AG04450 (cell line): ENCODE measurements around the gene CAMKMT. TPM values are rescaled to one million over a fixed set of nuclear protein-coding genes. Genes with fewer than 3 reads are reported as not detected.

Experiments
- CTCF ChIA-PET: fragments of 300-600, 350-600 bp; formaldehyde crosslinking; extraction: SDS; loops from one replicate; lab custom pipeline; 2022; ENCODE audit warnings: antibody characterized with exemption, inconsistent platforms; lab: Charles Lee
- POLR2A ChIA-PET: fragments of 350-600 bp; formaldehyde crosslinking; extraction: SDS; loops from one replicate; lab custom pipeline; 2021; ENCODE audit warnings: antibody characterized with exemption, inconsistent platforms; lab: Yijun Ruan, JAX
- DNase-seq: peaks from one replicate; pipeline ENCODE4 v3.0.0-alpha.2; 2011; ENCODE audit warnings: low read depth, low spot score
- H3K27ac ChIP-seq: one replicate; pipeline ENCODE4 v1.5.1; 2012; ENCODE audit warnings: low read depth, low read length, control low read depth
- H3K27me3 ChIP-seq: one replicate; pipeline ENCODE4 v1.6.0; 2012; ENCODE audit warnings: low read length; ENCODE audit not compliant: control insufficient read depth, insufficient read depth
- H3K4me3 ChIP-seq: 2 replicates; pipeline ENCODE4 v1.5.1; 2011; ENCODE audit warnings: mild to moderate bottlenecking, low read depth, low read length, control low read depth
- H3K9me3 ChIP-seq: 2 replicates; pipeline ENCODE4 v1.5.1; 2012; ENCODE audit warnings: low read length; ENCODE audit not compliant: control insufficient read depth, insufficient read depth
- polyA plus RNA-seq: library from polyadenylated mRNA; depleted of rRNA; stranded (reverse); fragments of >200 nt; gene quantifications from 2 replicates; pipeline ENCODE4 v1.2.3, GENCODE V29; 2011
- TF ChIP-seq, protein P1 (sequence below): IDR thresholded peaks from 2 replicates; pipeline ENCODE4 v1.5.1; 2011; ENCODE audit warnings: low read depth, low read length, control low read depth, inconsistent platforms

Gene CAMKMT
- polyA plus RNA-seq, 1 experiment: 10.2 TPM

DNA sequence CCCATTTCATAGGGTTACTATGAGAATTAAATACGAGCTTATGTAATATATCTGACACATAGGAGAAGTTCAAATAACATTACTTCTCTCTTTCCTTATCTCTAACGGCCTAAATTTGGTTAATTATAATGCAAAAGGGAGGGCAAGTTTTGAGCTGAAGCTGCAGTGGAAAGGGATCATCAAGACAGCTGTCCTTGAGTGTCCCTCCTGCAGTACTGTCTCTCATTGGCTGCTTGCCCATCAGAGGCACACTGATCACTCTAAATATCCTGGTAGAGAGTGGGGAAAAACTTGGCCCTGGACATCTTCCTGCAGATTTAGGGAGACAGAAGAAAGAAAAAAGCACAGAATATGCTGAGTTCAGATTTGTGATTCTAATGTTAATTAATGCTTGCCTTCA, 186.0 kb downstream of the CAMKMT start:
- H3K4me3 ChIP-seq: no peak overlapping the region
- ChIA-PET CTCF (interaction anchor here (1.1 to 2.7 kb wide), 2 partner anchors 68 to 155 kb away, joined by 3 to 9 read pairs; no protein-coding TSS in a partner anchor), POLR2A (no interaction called here)
- no peaks in the 10 kb centered on the region for H3K9me3 ChIP-seq
- H3K27me3 ChIP-seq: no peaks in the 10 kb centered on the region
- TF ChIP-seq, protein P1, sequence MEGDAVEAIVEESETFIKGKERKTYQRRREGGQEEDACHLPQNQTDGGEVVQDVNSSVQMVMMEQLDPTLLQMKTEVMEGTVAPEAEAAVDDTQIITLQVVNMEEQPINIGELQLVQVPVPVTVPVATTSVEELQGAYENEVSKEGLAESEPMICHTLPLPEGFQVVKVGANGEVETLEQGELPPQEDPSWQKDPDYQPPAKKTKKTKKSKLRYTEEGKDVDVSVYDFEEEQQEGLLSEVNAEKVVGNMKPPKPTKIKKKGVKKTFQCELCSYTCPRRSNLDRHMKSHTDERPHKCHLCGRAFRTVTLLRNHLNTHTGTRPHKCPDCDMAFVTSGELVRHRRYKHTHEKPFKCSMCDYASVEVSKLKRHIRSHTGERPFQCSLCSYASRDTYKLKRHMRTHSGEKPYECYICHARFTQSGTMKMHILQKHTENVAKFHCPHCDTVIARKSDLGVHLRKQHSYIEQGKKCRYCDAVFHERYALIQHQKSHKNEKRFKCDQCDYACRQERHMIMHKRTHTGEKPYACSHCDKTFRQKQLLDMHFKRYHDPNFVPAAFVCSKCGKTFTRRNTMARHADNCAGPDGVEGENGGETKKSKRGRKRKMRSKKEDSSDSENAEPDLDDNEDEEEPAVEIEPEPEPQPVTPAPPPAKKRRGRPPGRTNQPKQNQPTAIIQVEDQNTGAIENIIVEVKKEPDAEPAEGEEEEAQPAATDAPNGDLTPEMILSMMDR: no peak
- H3K27ac ChIP-seq: no peak overlapping the region
- DNase-seq: no peak

DNA sequence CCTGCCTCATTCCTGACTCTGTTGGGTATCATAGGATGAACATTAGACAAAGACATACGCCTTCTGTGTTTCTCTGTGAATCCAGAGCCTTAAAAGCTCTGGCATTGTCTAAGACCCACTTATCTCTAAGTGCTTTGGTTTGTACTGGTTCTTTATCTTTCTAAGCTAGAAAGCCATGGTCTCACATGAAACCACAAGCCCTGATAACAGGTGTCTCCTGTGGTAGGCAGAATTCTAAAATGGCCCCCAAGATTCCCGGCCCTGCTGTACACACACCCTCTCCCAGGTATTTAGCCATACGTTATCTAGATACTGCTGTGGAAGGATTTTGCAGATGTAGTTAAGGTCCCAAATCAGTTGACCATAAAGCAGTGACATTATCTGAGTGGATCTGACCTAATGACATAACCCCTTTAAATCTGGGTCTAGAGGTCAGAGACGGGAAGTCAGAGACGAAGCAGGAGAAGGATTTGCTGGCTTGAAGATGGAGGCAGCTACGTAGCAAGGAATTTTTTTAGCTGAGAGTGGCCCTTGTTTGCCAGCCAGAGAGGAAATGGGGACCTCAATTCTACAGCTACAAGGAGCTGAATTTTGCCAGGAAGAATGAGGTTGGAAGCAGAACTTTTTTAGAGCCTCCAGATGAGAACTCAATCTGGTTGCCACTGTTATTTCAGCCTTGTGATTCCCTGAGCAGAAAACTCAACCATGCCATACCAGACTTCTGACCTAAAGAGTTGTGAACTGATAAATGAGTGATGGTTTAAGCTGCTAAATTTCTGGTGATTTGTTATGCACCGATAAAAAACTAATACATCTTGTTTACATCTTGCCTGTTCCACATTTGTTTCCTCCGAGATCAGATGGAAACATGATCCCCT, 186.7 kb downstream of the CAMKMT start:
- Histone ChIP-seq H3K27me3 (no peaks in the 10 kb centered on the region), H3K4me3 (no peak overlapping the region), H3K27ac (no peak overlapping the region), H3K9me3 (no peaks in the 10 kb centered on the region)
- TF ChIP-seq, protein P1: no peak
- CTCF ChIA-PET: interaction anchor here (1.1 to 2.7 kb wide), 2 partner anchors 69 to 156 kb away, joined by 3 to 9 read pairs; no protein-coding TSS in a partner anchor
- POLR2A ChIA-PET: no interaction called here
- no peak for DNase-seq

DNA sequence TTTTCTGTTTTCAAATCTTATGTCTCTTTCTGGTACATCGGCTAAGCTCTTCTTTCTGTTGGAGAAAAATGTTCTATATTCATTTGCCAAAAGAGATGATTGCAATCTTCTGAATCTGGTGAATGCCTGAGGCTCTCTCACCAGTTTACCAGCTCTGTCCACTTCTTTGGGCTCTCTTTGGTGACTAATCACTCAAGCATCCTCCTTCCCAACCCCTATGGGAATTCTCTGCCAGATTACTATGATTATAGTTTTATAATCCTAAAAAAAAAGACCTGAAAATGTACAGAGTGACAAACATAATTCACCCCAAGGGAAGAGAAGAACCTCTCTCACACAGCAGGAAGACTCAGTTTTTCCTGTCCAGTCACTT, 187.3 kb downstream of the CAMKMT start:
- H3K9me3 ChIP-seq: no peaks in the 10 kb centered on the region
- peak; percentile 30 for DNase-seq
- POLR2A ChIA-PET: no interaction called here
- no peak overlapping the region for H3K4me3 ChIP-seq
- CTCF ChIA-PET: interaction anchor here (2.7 kb wide), 1 partner anchor 69 kb away, joined by 9 read pairs; no protein-coding TSS in a partner anchor
- no peak overlapping the region for H3K27ac ChIP-seq
- H3K27me3 ChIP-seq: no peaks in the 10 kb centered on the region
- TF ChIP-seq, protein P1: no peak

DNA sequence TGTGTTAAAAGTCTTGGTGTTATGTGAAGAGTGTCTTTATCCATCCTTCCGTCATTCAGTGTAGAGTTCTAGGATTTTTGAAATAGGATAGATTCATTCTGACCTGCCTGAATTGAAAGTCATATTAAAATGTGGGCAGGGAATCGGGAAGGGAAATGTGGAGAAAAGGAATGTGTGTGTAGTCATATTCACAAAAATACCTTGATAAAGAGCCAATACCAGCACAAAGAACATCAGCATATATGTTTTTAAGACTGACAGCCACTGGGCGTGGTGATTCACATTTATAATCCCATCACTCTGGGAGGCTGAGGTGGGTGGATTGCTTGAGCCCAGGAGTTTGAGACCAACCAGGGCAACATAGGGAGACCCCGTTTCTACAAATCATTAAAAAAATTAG, 188.1 kb downstream of the CAMKMT start:
- H3K9me3 ChIP-seq: no peaks in the 10 kb centered on the region
- TF ChIP-seq, protein P1: no peak
- no peak overlapping the region for H3K4me3 ChIP-seq
- DNase-seq: no peak
- no peak overlapping the region for H3K27ac ChIP-seq
- CTCF ChIA-PET: interaction anchor here (2.7 kb wide), 1 partner anchor 70 kb away, joined by 9 read pairs; no protein-coding TSS in a partner anchor
- POLR2A ChIA-PET: no interaction called here
- no peaks in the 10 kb centered on the region for H3K27me3 ChIP-seq

DNA sequence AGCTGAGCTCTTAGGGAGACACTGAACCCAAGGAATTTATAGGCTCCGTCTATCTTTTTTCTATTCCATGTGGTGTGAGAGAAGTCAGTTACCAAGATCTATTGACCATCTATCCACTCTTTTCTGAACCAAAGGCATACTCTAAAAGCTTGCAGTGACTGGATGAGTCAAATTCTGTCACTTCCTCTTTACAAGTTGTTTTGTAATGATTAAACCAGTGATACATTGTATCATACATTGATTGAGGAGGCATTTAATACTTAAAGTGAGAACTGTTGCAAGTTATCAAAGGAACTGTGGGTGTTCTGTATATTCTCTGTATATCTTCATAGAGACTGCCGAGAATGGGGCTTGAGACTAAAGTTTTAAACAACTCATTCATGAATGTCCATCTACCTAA, 188.8 kb downstream of the CAMKMT start:
- CTCF ChIA-PET: no interaction called here
- TF ChIP-seq, protein P1: no peak

More for the DNA sequence above, 188.8 kb downstream of the CAMKMT start:
- no peaks in the 10 kb centered on the region for H3K9me3 ChIP-seq
- H3K27me3 ChIP-seq: no peaks in the 10 kb centered on the region
- POLR2A ChIA-PET: no interaction called here
- DNase-seq: no peak
- H3K4me3 ChIP-seq: no peak overlapping the region
- no peak overlapping the region for H3K27ac ChIP-seq
